ENCODE results near the gene OSCAR. TPM values are rescaled to one million over a fixed set of nuclear protein-coding genes. Genes with fewer than 3 reads are reported as not detected.

The OSCAR gene
- total RNA-seq, 4 donors from 2014 or later = 1.9 to 6.5 (median 3.7) TPM

DNA sequence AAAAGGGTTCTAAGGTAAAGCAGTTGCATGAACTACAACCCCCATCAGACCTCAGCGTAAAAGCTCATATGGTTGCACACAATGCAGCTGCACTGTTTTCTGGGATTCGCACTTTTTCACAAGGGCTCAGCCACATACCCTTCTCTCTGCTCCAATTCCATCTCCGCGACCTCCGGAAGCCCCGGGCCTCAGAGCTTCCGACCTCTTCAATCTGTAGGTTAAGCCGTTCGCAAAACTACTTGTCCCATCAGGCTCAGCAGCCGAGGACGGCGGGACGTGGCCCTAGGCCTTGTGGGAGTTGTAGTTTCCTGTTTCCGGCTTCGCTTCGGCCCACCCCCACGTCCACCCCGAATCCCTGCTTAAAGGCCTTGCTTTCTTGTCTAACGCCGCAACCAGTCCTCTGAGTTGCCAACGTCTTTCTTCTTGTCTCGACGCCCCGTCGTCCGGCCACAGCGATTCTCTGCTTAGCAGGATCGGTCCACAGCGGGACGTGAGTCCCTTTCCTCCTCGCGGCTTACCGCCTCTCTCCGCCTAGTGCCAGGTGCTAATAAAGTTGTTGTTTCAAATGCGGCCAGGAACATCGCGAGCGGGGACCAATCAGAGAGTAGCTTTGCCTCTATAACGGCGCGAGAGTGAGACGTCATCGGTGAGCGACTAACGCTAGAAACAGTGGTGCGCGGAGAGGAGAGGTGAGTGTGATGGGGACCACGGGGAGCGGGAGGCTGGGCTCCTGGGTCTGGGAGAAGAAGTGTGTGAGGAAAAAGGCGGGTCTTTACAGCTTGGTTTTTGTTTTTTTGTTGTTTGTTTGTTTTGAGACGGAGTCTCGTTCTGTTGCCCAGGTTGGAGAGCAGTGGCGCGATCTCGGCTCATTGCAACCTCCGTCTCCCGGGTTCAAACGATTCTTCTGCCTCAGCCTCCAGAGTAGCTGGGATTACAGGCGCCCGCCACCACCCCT is 14.8 kb upstream of the OSCAR start, which contains the start of the genes PRPF31 and TFPT:
Gene PRPF31, plus strand, starts transcription at position 646 of the 955 bp plus-strand sequence. CDS start 2,525 bp downstream, outside the sequence.
Gene TFPT, minus strand, starts transcription at position 549 of the 955 bp plus-strand sequence. Its CDS starts 388 bp downstream, at position 161.
- 0 to 1% methylated on average over 58 to 60 of the region's 60 CpGs for WGBS, 2 donors
- intact Hi-C loops (cut with DNase I; ENCODE audit: low total_unique reads) = no loop called here
- peak; percentile 98 to 100 for DNase-seq (ENCODE audit: low spot score in 2 of 2)
- TF ChIP-seq POLR2A (IDR thresholded peaks at IDR 0.05) = no peak
- TF ChIP-seq, protein P1, sequence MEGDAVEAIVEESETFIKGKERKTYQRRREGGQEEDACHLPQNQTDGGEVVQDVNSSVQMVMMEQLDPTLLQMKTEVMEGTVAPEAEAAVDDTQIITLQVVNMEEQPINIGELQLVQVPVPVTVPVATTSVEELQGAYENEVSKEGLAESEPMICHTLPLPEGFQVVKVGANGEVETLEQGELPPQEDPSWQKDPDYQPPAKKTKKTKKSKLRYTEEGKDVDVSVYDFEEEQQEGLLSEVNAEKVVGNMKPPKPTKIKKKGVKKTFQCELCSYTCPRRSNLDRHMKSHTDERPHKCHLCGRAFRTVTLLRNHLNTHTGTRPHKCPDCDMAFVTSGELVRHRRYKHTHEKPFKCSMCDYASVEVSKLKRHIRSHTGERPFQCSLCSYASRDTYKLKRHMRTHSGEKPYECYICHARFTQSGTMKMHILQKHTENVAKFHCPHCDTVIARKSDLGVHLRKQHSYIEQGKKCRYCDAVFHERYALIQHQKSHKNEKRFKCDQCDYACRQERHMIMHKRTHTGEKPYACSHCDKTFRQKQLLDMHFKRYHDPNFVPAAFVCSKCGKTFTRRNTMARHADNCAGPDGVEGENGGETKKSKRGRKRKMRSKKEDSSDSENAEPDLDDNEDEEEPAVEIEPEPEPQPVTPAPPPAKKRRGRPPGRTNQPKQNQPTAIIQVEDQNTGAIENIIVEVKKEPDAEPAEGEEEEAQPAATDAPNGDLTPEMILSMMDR (IDR thresholded peaks at IDR 0.05) = no peak
- peak within 1 kb of the TSS; percentile 63 for H3K4me3 ChIP-seq (ENCODE audit: low read depth, poor library complexity, severe bottlenecking)

DNA sequence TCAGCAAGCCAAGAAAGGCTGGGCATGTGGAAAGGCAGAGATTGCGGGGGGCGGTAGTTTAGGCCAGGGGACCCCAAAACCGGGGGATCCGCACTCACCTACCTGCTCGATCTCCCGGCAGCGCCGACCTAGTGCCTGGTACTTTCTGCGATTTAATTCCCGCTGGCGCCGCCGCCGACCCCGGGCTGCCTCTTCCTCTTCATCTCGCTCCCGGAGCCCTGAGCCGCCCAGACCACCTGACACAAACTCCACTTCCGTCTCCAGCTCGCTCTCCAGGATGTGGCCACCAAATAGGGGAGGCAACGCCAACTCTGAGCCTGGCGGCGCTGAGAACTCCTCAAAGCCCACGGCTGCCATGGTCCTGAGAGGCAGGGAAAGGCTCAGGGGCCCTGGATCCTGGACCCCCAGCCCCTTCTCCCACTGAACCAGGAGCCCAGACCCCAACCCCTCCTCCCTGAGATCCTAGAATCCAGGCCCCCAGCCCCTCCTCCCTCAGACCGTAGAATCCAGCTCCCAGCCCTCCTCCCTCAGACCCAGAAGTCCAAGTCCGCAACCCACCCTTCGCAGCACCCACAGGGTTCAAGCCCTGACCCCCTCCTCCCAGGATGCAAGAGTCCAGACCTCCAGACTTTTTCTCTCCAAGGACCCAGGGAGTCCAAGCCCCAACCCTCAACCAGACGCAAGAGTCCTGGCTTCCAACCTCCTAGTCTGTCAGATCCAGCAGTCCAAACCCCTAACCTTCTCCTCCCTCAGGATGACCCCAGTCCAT is 13.9 kb upstream of the OSCAR start:
- DNase-seq (ENCODE audit: low spot score in 2 of 2) = no peak
- peak overlapping the region; percentile 63 for H3K4me3 ChIP-seq (ENCODE audit: low read depth, poor library complexity, severe bottlenecking)
- intact Hi-C loops (cut with DNase I; ENCODE audit: low total_unique reads) = no loop called here
- WGBS, 2 donors = 17 to 26% methylated on average over 28 of the region's 28 CpGs
- TF ChIP-seq, protein P1 (IDR thresholded peaks at IDR 0.05) = no peak
- no peak for TF ChIP-seq POLR2A (IDR thresholded peaks at IDR 0.05)

DNA sequence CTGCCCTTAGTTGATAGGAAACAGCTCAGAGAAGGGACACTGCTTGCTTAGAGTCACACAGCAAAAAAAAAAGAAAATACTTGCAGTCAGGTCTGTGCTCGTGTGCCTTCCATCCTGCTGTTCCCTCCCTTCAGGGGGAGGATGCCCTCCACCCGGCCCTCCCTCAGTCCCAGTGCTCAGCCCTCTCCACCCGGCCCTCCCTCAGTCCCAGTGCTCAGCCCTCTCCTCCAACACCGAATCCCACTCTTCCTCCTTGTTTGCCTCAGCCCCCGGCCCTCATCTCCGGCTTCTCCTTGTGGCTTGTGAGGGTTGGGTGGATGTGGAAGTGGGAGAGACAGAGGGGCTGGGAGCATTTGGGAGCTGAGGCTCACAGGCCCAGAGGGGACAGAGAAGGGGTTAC is 9.0 kb upstream of the OSCAR start:
- H3K4me3 ChIP-seq (ENCODE audit: low read depth, poor library complexity, severe bottlenecking) = no peak overlapping the region
- no peak for TF ChIP-seq POLR2A (IDR thresholded peaks at IDR 0.05)
- TF ChIP-seq, protein P1 (IDR thresholded peaks at IDR 0.05) = no peak
- WGBS, 2 donors = 73 to 81% methylated on average over 6 of the region's 6 CpGs
- intact Hi-C loops (cut with DNase I; ENCODE audit: low total_unique reads) = no loop called here
- DNase-seq (ENCODE audit: low spot score in 2 of 2) = no peak

DNA sequence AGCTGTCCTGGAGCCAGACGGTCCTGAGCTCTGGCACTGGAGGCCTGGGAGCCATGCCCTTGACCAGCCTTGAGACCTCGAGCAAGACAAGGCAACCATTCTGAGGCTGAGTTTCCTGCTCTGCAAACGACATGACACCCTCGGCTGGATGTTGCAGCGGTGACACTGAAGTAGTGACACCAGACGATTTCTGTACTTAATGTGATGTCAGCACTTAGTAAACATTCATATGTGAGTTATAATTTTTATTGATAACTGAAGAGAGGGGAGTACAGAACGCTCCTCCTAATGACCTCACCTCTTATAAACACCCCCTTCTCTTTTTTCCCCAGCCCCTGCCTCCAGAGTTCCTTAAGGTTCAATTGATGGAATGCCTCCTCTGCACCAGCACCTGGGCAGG is 7.9 kb upstream of the OSCAR start:
- WGBS, 2 donors = 83 to 85% methylated on average over 6 to 7 of the region's 7 CpGs
- TF ChIP-seq, protein P1 (IDR thresholded peaks at IDR 0.05) = no peak
- no peak for TF ChIP-seq POLR2A (IDR thresholded peaks at IDR 0.05)
- no peak overlapping the region for H3K4me3 ChIP-seq (ENCODE audit: low read depth, poor library complexity, severe bottlenecking)
- no peak for DNase-seq (ENCODE audit: low spot score in 2 of 2)
- intact Hi-C loops (cut with DNase I; ENCODE audit: low total_unique reads) = no loop called here

DNA sequence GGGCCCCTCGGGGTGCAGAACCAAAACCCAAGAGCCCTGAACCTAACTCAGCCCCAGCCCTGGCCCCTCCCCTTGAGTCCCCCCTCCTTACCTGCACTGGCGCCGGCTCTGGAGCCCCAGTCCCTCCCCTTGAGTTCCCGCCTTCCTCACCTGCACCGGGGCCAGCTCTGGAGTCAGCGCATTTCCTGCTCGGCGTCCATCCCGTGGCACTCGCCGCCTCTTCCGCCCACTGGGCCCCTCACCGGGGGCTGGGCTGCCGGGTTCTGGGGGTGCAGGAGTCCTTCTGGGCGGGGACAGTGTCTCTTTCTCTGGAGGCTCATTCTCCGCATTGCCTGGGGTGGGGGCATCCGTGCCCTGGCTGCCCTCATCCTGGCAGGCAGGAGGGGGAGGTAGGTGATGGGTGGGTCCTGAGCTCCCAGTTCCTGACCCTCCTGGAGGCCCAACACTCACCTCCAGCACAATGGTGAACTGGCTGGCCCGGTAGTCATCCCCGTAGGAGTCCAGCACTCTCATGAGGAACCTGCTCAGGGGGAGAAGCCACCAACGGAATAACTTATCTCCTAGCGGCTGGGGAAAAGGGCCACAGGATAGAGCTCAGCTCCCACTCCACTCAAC is 7.4 kb upstream of the OSCAR start:
- intact Hi-C loops (cut with DNase I; ENCODE audit: low total_unique reads) = no loop called here
- DNase-seq (ENCODE audit: low spot score in 2 of 2) = no peak
- H3K4me3 ChIP-seq (ENCODE audit: low read depth, poor library complexity, severe bottlenecking) = no peak overlapping the region
- WGBS, 2 donors = 76 to 82% methylated on average over 21 of the region's 21 CpGs
- TF ChIP-seq, protein P1 (IDR thresholded peaks at IDR 0.05) = no peak
- no peak for TF ChIP-seq POLR2A (IDR thresholded peaks at IDR 0.05)

All from lower leg skin (tissue), 4 donors.